GM21528 (cell line): Measurements from ENCODE around the gene DPH1.

ENCODE experiments used
- ATAC-seq: cut with Tn5 transposase; IDR thresholded peaks from one replicate; pipeline ENCODE4 v1.9.1; 2021; ENCODE audit warnings: mild to moderate bottlenecking, moderate library complexity; ENCODE audit not compliant: unreplicated experiment, low FRiP score

Gene DPH1

GRCh38 chr17:2074919-2075318 is 45.0 kb downstream of the DPH1 start:
- ATAC-seq, result no peak

DNA sequence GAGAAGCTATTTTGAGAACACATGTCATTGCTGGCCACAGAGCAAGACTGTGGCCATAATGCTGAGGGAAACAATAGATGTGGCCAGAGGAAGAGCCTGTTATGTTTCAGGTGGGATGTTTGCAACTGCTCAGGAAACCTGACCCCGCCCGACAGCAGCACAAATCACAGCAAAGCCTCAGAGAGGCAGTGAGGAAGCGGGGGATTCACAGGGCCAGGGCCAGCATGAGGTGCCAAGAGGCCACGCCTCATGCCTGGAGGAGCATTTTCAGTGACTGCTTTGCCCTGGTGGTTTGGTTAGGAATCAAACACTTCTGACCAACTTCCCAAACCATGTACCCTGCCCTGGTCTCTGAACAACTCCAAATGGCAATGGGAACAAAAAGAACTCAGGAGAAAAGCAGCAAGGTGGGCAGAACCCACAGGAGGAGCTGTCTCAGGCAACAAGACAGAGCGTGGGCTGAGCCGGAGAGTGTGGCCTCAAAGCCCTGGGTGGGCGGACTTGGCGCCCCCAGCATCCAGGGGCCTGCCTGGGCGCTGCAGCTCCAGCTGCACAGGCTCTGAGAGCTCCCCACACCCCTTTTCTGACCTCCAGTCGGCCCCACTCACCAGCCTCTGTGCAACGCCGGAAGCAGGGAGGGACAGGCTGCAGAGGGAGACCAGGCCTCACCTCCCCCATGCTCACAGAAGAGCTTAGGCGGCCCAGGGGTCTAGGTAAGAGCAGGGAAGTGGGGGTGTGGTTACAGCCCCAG is 45.6 kb downstream of the DPH1 start:
- ATAC-seq, result no peak

DNA sequence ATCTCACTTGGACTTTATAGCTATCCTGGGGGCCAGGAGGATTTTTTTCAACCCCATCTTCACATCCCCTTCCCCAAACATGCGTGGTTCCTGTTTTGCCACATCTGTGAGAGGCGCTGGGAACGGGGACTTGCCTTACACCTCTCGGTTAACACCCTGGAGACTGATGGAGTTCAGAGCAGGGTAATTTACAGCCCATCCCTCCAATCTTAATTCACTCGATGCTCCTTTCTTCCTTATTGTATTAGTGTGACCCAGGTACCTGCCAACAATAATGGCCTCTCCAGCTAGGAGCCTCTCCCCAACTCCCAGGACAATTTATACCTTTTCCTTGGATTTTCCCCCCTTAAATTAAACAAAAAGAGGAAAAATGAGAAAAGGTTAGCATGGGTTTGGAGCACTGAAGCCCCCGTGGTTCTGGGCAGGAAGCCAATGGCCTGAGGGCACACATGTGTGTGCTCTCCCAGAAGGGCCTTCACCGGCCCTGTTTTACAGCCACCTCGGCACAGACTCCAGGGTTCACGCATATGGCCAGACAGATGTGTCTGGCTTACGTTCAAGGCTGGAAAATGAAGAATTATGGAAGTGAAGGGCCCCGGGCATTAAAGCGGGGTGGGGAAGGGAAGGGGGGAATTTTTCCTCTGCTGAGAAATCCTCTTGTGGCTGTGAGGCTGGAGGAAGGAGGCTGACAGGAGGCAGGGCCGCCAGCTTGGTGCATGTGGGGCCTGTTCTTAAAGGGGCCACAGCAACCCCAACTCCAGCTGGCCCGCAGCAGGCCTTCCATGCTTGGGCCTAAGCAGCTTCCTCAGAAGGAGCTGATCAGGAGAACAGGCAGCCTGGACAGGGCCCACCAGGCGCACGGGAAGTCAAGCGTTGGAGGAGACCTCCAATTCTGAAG is 46.4 kb downstream of the DPH1 start:
- no peak for ATAC-seq

DNA sequence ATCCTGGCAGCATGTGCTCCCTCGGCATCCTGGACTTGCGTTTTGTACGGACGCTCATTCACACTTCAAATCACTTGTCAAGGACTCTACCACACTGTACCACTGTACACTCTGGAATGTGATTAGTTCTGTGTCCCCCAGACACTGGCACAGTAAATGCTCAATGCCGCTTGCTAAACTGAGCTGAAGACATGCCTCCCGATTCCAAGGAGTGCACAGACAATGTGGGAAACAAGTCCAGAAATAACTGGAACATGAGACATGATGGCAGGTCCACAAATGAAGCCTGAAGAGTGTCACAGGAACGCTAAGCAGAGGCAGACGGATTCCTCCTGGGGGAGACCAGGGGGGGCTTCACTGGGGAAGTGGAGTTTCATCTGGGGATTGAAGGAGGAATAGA is 47.1 kb downstream of the DPH1 start:
- no peak for ATAC-seq

- no peak for ATAC-seq
Measured at GRCh38 chr17:2081564-2081963, 51.6 kb downstream of the DPH1 start.

GRCh38 chr17:2082003-2082781 is 52.2 kb downstream of the DPH1 start:
- ATAC-seq, result no peak

GRCh38 chr17:2083613-2084035 is 53.7 kb downstream of the DPH1 start:
- ATAC-seq, result no peak

DNA sequence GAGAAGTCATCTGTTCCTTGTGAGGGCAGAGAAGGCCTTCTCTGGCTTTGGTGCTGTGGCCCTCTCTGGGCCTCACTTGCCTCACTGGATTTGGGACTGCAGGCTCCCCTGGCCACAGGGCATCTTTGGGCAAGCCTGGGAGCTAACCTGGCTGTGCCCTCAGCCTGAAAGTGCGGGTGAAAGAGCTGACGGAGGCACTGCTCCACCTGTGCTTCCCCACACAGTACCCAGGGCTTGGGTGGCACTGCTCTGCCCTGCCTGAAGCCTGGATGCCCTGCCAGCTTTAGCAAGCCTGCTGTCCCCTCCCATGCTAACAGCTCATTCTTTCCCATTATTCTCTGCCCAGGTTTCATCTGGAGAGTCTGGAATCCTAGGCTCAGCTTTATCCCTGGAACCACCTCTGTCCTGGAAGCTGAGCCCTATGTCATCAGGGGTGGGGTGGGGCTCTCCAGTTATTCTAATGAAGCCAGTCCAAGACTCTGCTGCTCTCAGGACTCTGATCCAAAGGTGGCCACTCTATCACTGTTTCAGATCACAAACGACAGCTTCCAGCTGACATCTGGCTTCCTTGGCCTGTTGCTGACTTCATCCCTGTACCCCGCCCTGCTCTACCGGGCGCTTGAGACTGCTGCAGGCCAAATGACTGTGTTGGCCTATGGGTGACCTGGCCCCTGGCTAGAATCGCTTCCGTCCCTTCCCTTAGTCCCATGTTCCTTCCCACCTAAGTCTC is 54.2 kb downstream of the DPH1 start:
- no peak for ATAC-seq

- ATAC-seq, result no peak
Measured at GRCh38 chr17:2084766-2085647, 55.1 kb downstream of the DPH1 start.

GRCh38 chr17:2085648-2085949 is 55.6 kb downstream of the DPH1 start:
- ATAC-seq, result no peak

DNA sequence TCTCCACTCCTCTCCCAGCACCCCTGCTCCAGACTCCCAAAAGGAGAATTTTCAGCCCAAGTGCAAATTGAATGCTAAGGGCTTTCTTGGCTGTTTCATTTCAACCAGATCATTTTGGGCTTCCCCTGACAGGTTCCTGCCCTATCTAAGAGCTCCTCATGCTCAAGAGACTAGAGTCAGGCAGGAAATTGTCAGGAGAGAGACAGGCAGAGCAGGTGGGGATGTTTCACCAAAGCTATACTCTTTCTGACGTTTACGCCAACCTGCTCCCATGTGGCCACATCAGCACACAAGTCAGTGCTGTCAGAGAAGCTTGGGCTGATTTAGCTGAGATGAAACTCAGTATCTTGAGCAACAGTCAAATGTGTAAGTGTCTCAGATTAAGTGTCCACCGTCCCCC is 56.4 kb downstream of the DPH1 start:
- no peak for ATAC-seq

GRCh38 chr17:2087597-2088211 is 57.8 kb downstream of the DPH1 start:
- ATAC-seq, result no peak

DNA sequence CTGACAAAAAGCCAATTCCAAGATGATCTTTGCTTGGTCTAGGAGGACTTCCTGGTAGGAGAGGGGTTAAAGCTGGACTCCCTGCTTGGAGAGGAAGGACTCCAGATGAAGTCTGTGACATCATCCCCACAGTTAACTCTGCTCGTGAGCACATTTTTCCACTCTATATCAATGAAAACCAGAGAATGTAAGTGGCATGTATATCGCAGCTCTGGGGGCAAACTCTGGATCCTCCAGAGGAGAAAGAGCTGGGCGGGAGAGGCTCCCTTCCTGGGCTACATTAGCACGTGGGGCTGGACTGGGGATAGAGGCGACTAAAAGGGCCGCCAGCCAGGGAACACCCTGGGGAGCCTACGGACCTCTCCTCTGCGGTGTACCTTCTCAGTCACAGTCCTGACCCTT is 59.1 kb downstream of the DPH1 start:
- ATAC-seq, result peak; percentile 23

GRCh38 chr17:2090210-2090641 is 60.3 kb downstream of the DPH1 start:
- ATAC-seq, result no peak

GRCh38 chr17:2090804-2091534 is 61.0 kb downstream of the DPH1 start:
- ATAC-seq, result no peak

- no peak for ATAC-seq
Measured at GRCh38 chr17:2092253-2092652, 62.3 kb downstream of the DPH1 start.

GRCh38 chr17:2093349-2093748 is 63.4 kb downstream of the DPH1 start:
- no peak for ATAC-seq
